Skeletal muscle tissue (tissue), 4 donors: ENCODE measurements around the gene ABCB1. TPM values are rescaled to one million over a fixed set of nuclear protein-coding genes. Genes with fewer than 3 reads are reported as not detected.

ENCODE experiments used
- H3K27ac ChIP-seq: one replicate; pipeline ENCODE4 v1.7.0; 2013; ENCODE audit warnings: mild to moderate bottlenecking, low read depth, low read length, inconsistent platforms
- H3K27me3 ChIP-seq, 3 donors: one replicate each; pipeline ENCODE4 v1.7.0; 2013; ENCODE audit warnings: low read length in 3 of 3; ENCODE audit not compliant: control insufficient read depth in 3 of 3, insufficient read depth in 3 of 3
- H3K36me3 ChIP-seq, 3 donors: one replicate each; pipeline ENCODE4 v1.7.0; 2013; ENCODE audit warnings: low read length in 3 of 3; ENCODE audit not compliant: control insufficient read depth in 3 of 3, insufficient read depth in 3 of 3
- H3K4me1 ChIP-seq, 3 donors: one replicate each; pipeline ENCODE4 v1.7.0; 2013; ENCODE audit warnings: low read length in 3 of 3, mild to moderate bottlenecking in 3 of 3; ENCODE audit not compliant: control insufficient read depth in 3 of 3, insufficient read depth in 3 of 3
- H3K4me3 ChIP-seq, 3 donors: one replicate each; pipeline ENCODE4 v1.7.0; 2013; ENCODE audit warnings: low read length in 3 of 3
- H3K9ac ChIP-seq, 3 donors: one replicate each; pipeline ENCODE4 v1.7.0; 2013; ENCODE audit warnings: low read length in 3 of 3, mild to moderate bottlenecking in 3 of 3, moderate library complexity in 2 of 3, low read depth in 1 of 3
- H3K9me3 ChIP-seq, 3 donors: one replicate each; pipeline ENCODE4 v1.7.0; 2013; ENCODE audit warnings: low read length in 3 of 3; ENCODE audit not compliant: control insufficient read depth in 3 of 3
- total RNA-seq: library from RNA; depleted of rRNA; stranded (reverse); fragments of >200 nt; gene quantifications from one replicate; pipeline ENCODE4 v1.2.3, GENCODE V29; 2014
- donor health status: Osteomylitis.

Gene ABCB1
- total RNA-seq, 1 donor from 2014 or later = under 0.01 TPM

- Histone ChIP-seq H3K4me3 (no peak overlapping the region), H3K27me3 (no peaks in the 10 kb centered on the region), H3K4me1 (no peaks in the 10 kb centered on the region), H3K36me3 (no peaks in the 10 kb centered on the region), H3K9me3 (no peaks in the 10 kb centered on the region), H3K27ac (no peak overlapping the region), H3K9ac (no peak overlapping the region)
Measured at GRCh38 chr7:87561702-87562101, 39.0 kb downstream of the ABCB1 start.

- no peaks in the 10 kb centered on the region for H3K36me3 ChIP-seq
- peak overlapping the region in 1 of 3 donors; percentile 40 for H3K9ac ChIP-seq
- no peak overlapping the region for H3K4me3 ChIP-seq
- no peaks in the 10 kb centered on the region for H3K9me3 ChIP-seq
- no peaks in the 10 kb centered on the region for H3K27me3 ChIP-seq
- H3K27ac ChIP-seq = no peak overlapping the region
- no peaks in the 10 kb centered on the region for H3K4me1 ChIP-seq
Measured at GRCh38 chr7:87561102-87561501, 39.6 kb downstream of the ABCB1 start.

GRCh38 chr7:87552351-87552900 is 48.3 kb downstream of the ABCB1 start:
- Histone ChIP-seq H3K9ac (no peak overlapping the region), H3K9me3 (no peaks in the 10 kb centered on the region), H3K4me3 (no peak overlapping the region), H3K4me1 (no peaks in the 10 kb centered on the region), H3K27ac (no peak overlapping the region), H3K27me3 (no peaks in the 10 kb centered on the region), H3K36me3 (no peaks in the 10 kb centered on the region)

GRCh38 chr7:87548123-87548919 is 52.4 kb downstream of the ABCB1 start:
- no peaks in the 10 kb centered on the region for H3K36me3 ChIP-seq
- H3K9ac ChIP-seq = no peak overlapping the region
- H3K27me3 ChIP-seq = no peaks in the 10 kb centered on the region
- no peak overlapping the region for H3K4me3 ChIP-seq
- H3K4me1 ChIP-seq = no peaks in the 10 kb centered on the region
- no peak overlapping the region for H3K27ac ChIP-seq
- no peaks in the 10 kb centered on the region for H3K9me3 ChIP-seq

GRCh38 chr7:87545760-87546159 is 54.9 kb downstream of the ABCB1 start:
- Histone ChIP-seq H3K9ac (no peak overlapping the region), H3K4me3 (no peak overlapping the region), H3K9me3 (no peaks in the 10 kb centered on the region), H3K36me3 (no peaks in the 10 kb centered on the region), H3K4me1 (no peaks in the 10 kb centered on the region), H3K27ac (no peak overlapping the region), H3K27me3 (no peaks in the 10 kb centered on the region)

- no peaks in the 10 kb centered on the region for H3K9me3 ChIP-seq
- H3K27me3 ChIP-seq = no peaks in the 10 kb centered on the region
- no peak overlapping the region for H3K9ac ChIP-seq
- H3K4me3 ChIP-seq = no peak overlapping the region
- H3K27ac ChIP-seq = no peak overlapping the region
- no peaks in the 10 kb centered on the region for H3K36me3 ChIP-seq
- no peaks in the 10 kb centered on the region for H3K4me1 ChIP-seq
Measured at GRCh38 chr7:87543623-87544022, 57.1 kb downstream of the ABCB1 start.

GRCh38 chr7:87541648-87542047 is 59.0 kb downstream of the ABCB1 start:
- Histone ChIP-seq H3K36me3 (no peaks in the 10 kb centered on the region), H3K27ac (no peak overlapping the region), H3K9me3 (no peaks in the 10 kb centered on the region), H3K4me1 (no peaks in the 10 kb centered on the region), H3K9ac (no peak overlapping the region), H3K4me3 (no peak overlapping the region), H3K27me3 (no peaks in the 10 kb centered on the region)

- no peak overlapping the region for H3K4me3 ChIP-seq
- H3K9ac ChIP-seq = no peak overlapping the region
- no peaks in the 10 kb centered on the region for H3K4me1 ChIP-seq
- no peaks in the 10 kb centered on the region for H3K9me3 ChIP-seq
- no peaks in the 10 kb centered on the region for H3K27me3 ChIP-seq
- no peaks in the 10 kb centered on the region for H3K36me3 ChIP-seq
- no peak overlapping the region for H3K27ac ChIP-seq
Measured at GRCh38 chr7:87538052-87538451, 62.6 kb downstream of the ABCB1 start.

- no peak overlapping the region for H3K27ac ChIP-seq
- H3K9ac ChIP-seq = no peak overlapping the region
- H3K4me1 ChIP-seq = no peaks in the 10 kb centered on the region
- no peaks in the 10 kb centered on the region for H3K27me3 ChIP-seq
- no peaks in the 10 kb centered on the region for H3K36me3 ChIP-seq
- H3K4me3 ChIP-seq = no peak overlapping the region
- no peaks in the 10 kb centered on the region for H3K9me3 ChIP-seq
Measured at GRCh38 chr7:87534072-87534471, 66.6 kb downstream of the ABCB1 start.

- H3K9ac ChIP-seq = no peak overlapping the region
- no peak overlapping the region for H3K27ac ChIP-seq
- no peaks in the 10 kb centered on the region for H3K36me3 ChIP-seq
Measured at GRCh38 chr7:87530126-87530525, 70.6 kb downstream of the ABCB1 start.

More at GRCh38 chr7:87530126-87530525, 70.6 kb downstream of the ABCB1 start:
- Histone ChIP-seq H3K4me1 (no peaks in the 10 kb centered on the region), H3K27me3 (no peaks in the 10 kb centered on the region), H3K4me3 (no peak overlapping the region), H3K9me3 (no peaks in the 10 kb centered on the region)
